H1 (cell line): ENCODE measurements around the gene BORCS8. TPM values are rescaled to one million over a fixed set of nuclear protein-coding genes. Genes with fewer than 3 reads are reported as not detected.

Experiments used
- CTCF ChIA-PET: fragments of 300-600 bp; sonication (Branson Sonifier 250); formaldehyde crosslinking; loops from one replicate; lab custom pipeline; 2021; ENCODE audit not compliant: partially characterized antibody; lab: Charles Lee
- POLR2A ChIA-PET: fragments of 300-600 bp; sonication (Branson Sonifier 250); formaldehyde crosslinking; loops from one replicate; lab custom pipeline; 2021; ENCODE audit warnings: inconsistent platforms; ENCODE audit not compliant: partially characterized antibody; lab: Charles Lee
- DNase-seq, 2 experiments: peaks; one replicate each; pipeline versions ENCODE4 v3.0.0 to v3.0.0-alpha.2; 2010 to 2022; ENCODE audit warnings: low spot score in 2 of 2, low read depth in 1 of 2, mixed read lengths in 1 of 2
- FAIRE-seq: peaks from 2 replicates; lab custom pipeline; 2011; peaks lifted over from hg19 to GRCh38; lab: Jason Lieb, UNC
- H2AFZ ChIP-seq: 2 replicates; pipeline ENCODE4 v1.8.1; 2012; ENCODE audit warnings: low read length, inconsistent platforms
- H2AK5ac ChIP-seq: 2 replicates; pipeline ENCODE4 v1.6.1; 2013; ENCODE audit warnings: low read depth, low read length
- H2BK120ac ChIP-seq: replicated peaks from 2 replicates; pipeline ENCODE3; 2013; ENCODE audit warnings: low read depth, low read length, inconsistent platforms
- H2BK12ac ChIP-seq: 2 replicates; pipeline ENCODE4 v1.6.1; 2013; ENCODE audit warnings: low read depth, low read length
- H2BK15ac ChIP-seq: 2 replicates; pipeline ENCODE4 v1.6.1; 2013; ENCODE audit warnings: low read length
- H2BK20ac ChIP-seq: 2 replicates; pipeline ENCODE4 v1.6.1; 2013; ENCODE audit warnings: low read length
- H2BK5ac ChIP-seq: 2 replicates; pipeline ENCODE4 v1.6.1; 2013; ENCODE audit warnings: low read depth, low read length
- H3K14ac ChIP-seq: 2 replicates; pipeline ENCODE4 v1.6.1; 2013; ENCODE audit warnings: inconsistent platforms; ENCODE audit not compliant: insufficient read length
- H3K18ac ChIP-seq: 2 replicates; pipeline ENCODE4 v1.6.1; 2013; ENCODE audit warnings: low read length; ENCODE audit errors: extremely low read depth
- H3K23ac ChIP-seq: 2 replicates; pipeline ENCODE4 v1.6.1; 2013; ENCODE audit warnings: inconsistent platforms; ENCODE audit not compliant: insufficient read length
- H3K23me2 ChIP-seq: 2 replicates; pipeline ENCODE4 v1.6.1; 2013; ENCODE audit warnings: low read depth, low read length
- H3K27ac ChIP-seq: 2 replicates; pipeline ENCODE4 v1.6.1; 2011; ENCODE audit warnings: low read depth, low read length, inconsistent platforms
- H3K27me3 ChIP-seq, 4 experiments: replicated peaks in 1 of 4; 1 replicate in 1 of 4; 2 replicates in 3 of 4; pipeline versions ENCODE4 v1.6.1 to v1.8.1; 2011 to 2013; ENCODE audit warnings: low read length in 3 of 4, mild to moderate bottlenecking in 3 of 4, inconsistent platforms in 2 of 4, mixed read lengths in 2 of 4, moderate library complexity in 1 of 4; ENCODE audit not compliant: control insufficient read depth in 3 of 4, insufficient read depth in 3 of 4; ENCODE audit errors: extremely low read depth in 1 of 4
- H3K36me3 ChIP-seq, 4 experiments: 2 replicates each; pipeline versions ENCODE4 v1.6.1 to v1.8.1; 2011 to 2013; ENCODE audit warnings: mild to moderate bottlenecking in 4 of 4, low read length in 3 of 4, moderate library complexity in 2 of 4, control low read depth in 1 of 4, inconsistent platforms in 1 of 4; ENCODE audit not compliant: insufficient read depth in 4 of 4, control insufficient read depth in 2 of 4
- H3K4ac ChIP-seq: replicated peaks from 2 replicates; pipeline ENCODE3; 2013; ENCODE audit warnings: low read length, low read depth, mixed read lengths, inconsistent platforms; ENCODE audit not compliant: insufficient read length
- H3K4me1 ChIP-seq, 4 experiments: replicated peaks in 1 of 4; 1 replicate in 1 of 4; 2 replicates in 3 of 4; pipeline versions ENCODE4 v1.6.1 to v1.8.1; 2011 to 2013; ENCODE audit warnings: low read length in 3 of 4, inconsistent platforms in 2 of 4, mixed read lengths in 1 of 4; ENCODE audit not compliant: insufficient read depth in 4 of 4, control insufficient read depth in 3 of 4
- H3K4me2 ChIP-seq, 2 experiments: 2 replicates each; pipeline versions ENCODE4 v1.6.1 to v1.8.1; 2011 to 2013; ENCODE audit warnings: low read depth in 2 of 2, low read length in 2 of 2, control low read depth in 1 of 2, inconsistent platforms in 1 of 2, mild to moderate bottlenecking in 1 of 2; ENCODE audit not compliant: insufficient read depth in 1 of 2
- H3K4me3 ChIP-seq, 4 experiments: fragments of 200-600, 300-600 bp in 1 of 4; sonication (generic), shearing (Covaris generic), sonication (Bioruptor Twin) in 1 of 4; 2 replicates each; pipeline versions ENCODE4 v1.5.1 to v1.8.1; 2011 to 2016; ENCODE audit warnings: low read length in 4 of 4, low read depth in 3 of 4, control low read depth in 2 of 4, inconsistent platforms in 2 of 4, mild to moderate bottlenecking in 2 of 4, mixed read lengths in 1 of 4, moderate library complexity in 1 of 4; ENCODE audit not compliant: insufficient read depth in 2 of 4; ENCODE audit errors: extremely low read depth in 1 of 4
- H3K56ac ChIP-seq: replicated peaks from 2 replicates; pipeline ENCODE3; 2013; ENCODE audit warnings: low read depth, mild to moderate bottlenecking, mixed read lengths, low read length, inconsistent platforms; ENCODE audit not compliant: insufficient read length
- H3K79me1 ChIP-seq: 2 replicates; pipeline ENCODE4 v1.6.1; 2013; ENCODE audit warnings: low read depth, low read length, control low read depth
- H3K79me2 ChIP-seq, 2 experiments: 2 replicates each; pipeline versions ENCODE4 v1.6.1 to v1.8.1; 2012 to 2013; ENCODE audit warnings: low read length in 2 of 2, mild to moderate bottlenecking in 2 of 2, inconsistent platforms in 1 of 2; ENCODE audit not compliant: insufficient read depth in 2 of 2, control insufficient read depth in 1 of 2
- H3K9ac ChIP-seq, 4 experiments: replicated peaks in 1 of 4; 1 replicate in 1 of 4; 2 replicates in 3 of 4; pipeline versions ENCODE4 v1.6.1 to v1.8.1; 2011 to 2013; ENCODE audit warnings: low read depth in 3 of 4, low read length in 3 of 4, control low read depth in 2 of 4, mild to moderate bottlenecking in 2 of 4, moderate library complexity in 2 of 4, inconsistent platforms in 1 of 4; ENCODE audit errors: extremely low read depth in 1 of 4
- H3K9me3 ChIP-seq, 2 experiments: 2 replicates each; pipeline versions ENCODE4 v1.6.1 to v1.8.1; 2012 to 2013; ENCODE audit warnings: mild to moderate bottlenecking in 2 of 2, moderate library complexity in 2 of 2, control low read depth in 1 of 2, inconsistent platforms in 1 of 2, low read depth in 1 of 2, low read length in 1 of 2, mixed read lengths in 1 of 2; ENCODE audit not compliant: insufficient read depth in 2 of 2
- H4K20me1 ChIP-seq, 2 experiments: replicated peaks in 1 of 2; 2 replicates each; pipeline versions ENCODE3 to v1.8.1; 2011 to 2013; ENCODE audit warnings: inconsistent platforms in 2 of 2, low read length in 2 of 2, mild to moderate bottlenecking in 1 of 2; ENCODE audit not compliant: insufficient read depth in 2 of 2, control insufficient read depth in 1 of 2
- H4K5ac ChIP-seq: 2 replicates; pipeline ENCODE4 v1.6.1; 2013; ENCODE audit warnings: low read length, low read depth, mixed read lengths, inconsistent platforms; ENCODE audit not compliant: insufficient read length
- H4K8ac ChIP-seq: 2 replicates; pipeline ENCODE4 v1.8.0; 2013; ENCODE audit warnings: mild to moderate bottlenecking, moderate library complexity, low read length, inconsistent platforms; ENCODE audit not compliant: insufficient read depth; ENCODE audit errors: extremely low read depth
- H4K91ac ChIP-seq: replicated peaks from 2 replicates; pipeline ENCODE3; 2013; ENCODE audit warnings: low read length, mixed read lengths, inconsistent platforms; ENCODE audit not compliant: insufficient read length
- BACH1 ChIP-seq: IDR thresholded peaks from 2 replicates; pipeline ENCODE4 v1.6.1; 2012; ENCODE audit warnings: low read length, improper control_type of control experiment
- CEBPB ChIP-seq: IDR thresholded peaks from 2 replicates; pipeline ENCODE4 v1.6.1; 2012; ENCODE audit warnings: low read depth, low read length
- CHD2 ChIP-seq: IDR thresholded peaks from 2 replicates; pipeline ENCODE4 v1.6.1; 2012; ENCODE audit warnings: low read length, improper control_type of control experiment
- CTBP2 ChIP-seq: IDR thresholded peaks from 2 replicates; pipeline ENCODE4 v1.7.0; 2011; ENCODE audit warnings: borderline replicate concordance, mild to moderate bottlenecking, moderate library complexity, mixed read lengths, low read length; ENCODE audit not compliant: insufficient read depth, insufficient read length
- CTCF ChIP-seq, 3 experiments: IDR thresholded peaks; 1 replicate in 2 of 3; 2 replicates in 1 of 3; pipeline versions ENCODE4 v1.5.1 to v1.6.1; 2011; ENCODE audit warnings: low read length in 3 of 3, mild to moderate bottlenecking in 3 of 3, inconsistent platforms in 2 of 3, low read depth in 1 of 3, moderate library complexity in 1 of 3; ENCODE audit not compliant: insufficient read depth in 1 of 3; ENCODE audit errors: control extremely low read depth in 1 of 3
- EZH2 ChIP-seq: fragments of 200-600 bp; sonication (generic); IDR thresholded peaks from 2 replicates; pipeline ENCODE4 v1.7.1; 2012; ENCODE audit warnings: low read depth, mild to moderate bottlenecking, moderate library complexity, low read length, inconsistent platforms; ENCODE audit not compliant: severe bottlenecking
- FOSL1 ChIP-seq: IDR thresholded peaks from 2 replicates; pipeline ENCODE4 v1.6.1; 2011; ENCODE audit warnings: mild to moderate bottlenecking, low read depth, low read length, moderate library complexity; ENCODE audit not compliant: insufficient read depth
- HDAC2 ChIP-seq, 2 experiments: fragments of 300-600 bp in 1 of 2; sonication (generic) in 1 of 2; IDR thresholded peaks; 2 replicates each; pipeline ENCODE4 v1.6.1; 2011 to 2012; ENCODE audit warnings: low read depth in 2 of 2, low read length in 2 of 2, mild to moderate bottlenecking in 2 of 2, moderate library complexity in 2 of 2, borderline replicate concordance in 1 of 2, inconsistent platforms in 1 of 2
- MAX ChIP-seq: IDR thresholded peaks from 2 replicates; pipeline ENCODE4 v1.6.1; 2012; ENCODE audit warnings: inconsistent platforms
- SIX5 ChIP-seq: IDR thresholded peaks from 2 replicates; pipeline ENCODE4 v1.6.1; 2011; ENCODE audit warnings: mild to moderate bottlenecking, low read depth, low read length
- WGBS, 2 experiments: shearing (Covaris generic) in 1 of 2; methylation state at CpG; one replicate each; pipeline versions ENCODE4 v1.1.6 to v1.1.7; 2013 to 2015; ENCODE audit warnings: low lambda C conversion rate in 2 of 2, mixed read lengths in 2 of 2, inconsistent platforms in 1 of 2, low coverage in 1 of 2, missing lambda C conversion rate in 1 of 2; ENCODE audit not compliant: insufficient replicate concordance in 2 of 2, insufficient coverage in 1 of 2, insufficient read length in 1 of 2; ENCODE audit errors: extremely low coverage in 1 of 2, missing lambda C conversion rate in 1 of 2; 5-methylcytosine and 5-hydroxymethylcytosine counted together
- polyA plus RNA-seq, 7 experiments: library from polyadenylated mRNA; depleted of rRNA in 3 of 7; stranded (reverse) in 5 of 7; unstranded in 2 of 7; fragments of >200 nt in 5 of 7; fragments of 200-250 nt in 2 of 7; gene quantifications; 1 replicate in 5 of 7; 2 replicates in 1 of 7; 4 replicates in 1 of 7; pipeline versions ENCODE4 v1.2.1 to v1.2.3, GENCODE V29; 2011 to 2013; ENCODE audit warnings: missing spikeins in 2 of 7, mixed read lengths in 2 of 7
- total RNA-seq: library from RNA; stranded (reverse); fragmentation: NEBNext Ultra II Directional; extraction: Animal tissue kit (Norgen Biotek cat#: 25700); gene quantifications from 2 replicates; pipeline ENCODE4 v1.2.1, GENCODE V29; 2021

Gene BORCS8
- total and polyA plus RNA-seq, 2 of the 8 experiments (the other 6 are each of a cell fraction or from before 2014, with no cell fraction given): 15.0 to 15.9 TPM

GRCh38 chr19:19131989-19132388 is 60.0 kb downstream of the BORCS8 start:
- FAIRE-seq (no peak), DNase-seq (no peak)
- Histone ChIP-seq H2BK15ac (no peak overlapping the region), H2AFZ (no peak overlapping the region), H3K79me2 (no peaks in the 10 kb centered on the region; a peak in 1 of 4 replicates), H3K27me3 (peaks cover 0 to 2% (median 0%) of the 10 kb centered on the region in 4 experiments; a peak in 2 of 7 replicates), H3K56ac (no peak overlapping the region), H3K9ac (no peak overlapping the region), H3K36me3 (peaks cover 2 to 14% (median 3%) of the 10 kb centered on the region in 4 experiments; a peak in 3 of 8 replicates), H4K20me1 (peaks cover 2 to 5% of the 10 kb centered on the region in 2 experiments), H3K9me3 (peaks cover 5 to 13% of the 10 kb centered on the region in 2 experiments; a peak in 3 of 4 replicates), H3K18ac (no peak overlapping the region), H3K23ac (no peak overlapping the region), H3K4me3 (no peak overlapping the region), H3K4ac (no peak overlapping the region), H2BK5ac (no peak overlapping the region), H4K5ac (no peak overlapping the region), H4K91ac (no peak overlapping the region), H3K23me2 (no peaks in the 10 kb centered on the region; the same call in 1 of the 2 replicates), H4K8ac (no peak overlapping the region), H2AK5ac (no peak overlapping the region), H2BK12ac (no peak overlapping the region), H3K4me2 (no peak overlapping the region), H2BK120ac (no peak overlapping the region), H3K27ac (no peak overlapping the region), H3K14ac (no peak overlapping the region), H3K79me1 (0 out of 2 replicates have a peak, but pooled peaks cover 2% of the 10 kb centered on the region), H2BK20ac (no peak overlapping the region), H3K4me1 (peaks cover 0 to 9% (median 6%) of the 10 kb centered on the region in 4 experiments; a peak in 3 of 7 replicates)
- POLR2A ChIA-PET: interaction anchor here (1.9 kb wide), 1 partner anchor 10 kb away, joined by 8 read pairs; no protein-coding TSS in a partner anchor
- CTCF ChIA-PET: interaction anchor here (0.6 kb wide), 1 partner anchor 13 kb away, joined by 3 read pairs; no protein-coding TSS in a partner anchor
- 81% methylated on average over 3 of the region's 3 CpGs; no CpG with 5 or more reads in 1 of the 2 experiments for WGBS, 2 experiments
- TF ChIP-seq SIX5 (no peak), EZH2 (no peak), CTBP2 (no peak), MAX (no peak), FOSL1 (no peak), CEBPB (no peak), CHD2 (no peak), BACH1 (no peak), CTCF (IDR thresholded peaks at IDR 0.05; ENCODE audit: control extremely low read depth in 1 of 3, insufficient read depth in 1 of 3, low read depth in 1 of 3, low read length in 3 of 3) (no peak), HDAC2 (IDR thresholded peaks at IDR 0.05; ENCODE audit: borderline replicate concordance in 1 of 2, low read depth in 2 of 2, low read length in 2 of 2) (no peak)
